Gastrocnemius medialis (tissue), 4 donors: ENCODE data around the gene IDH2.

Experiments
- CTCF ChIP-seq, 5 experiments: fragments of 450-650 bp in 3 of 5; fragments of 200-600 bp in 2 of 5; sonication (generic) in 2 of 5; IDR thresholded peaks in 4 of 5; conservative IDR thresholded peaks in 1 of 5; 1 replicate in 4 of 5; 2 replicates in 1 of 5; pipeline ENCODE4 v1.5.1; 2016 to 2019; ENCODE audit warnings: antibody characterized with exemption in 5 of 5, mild to moderate bottlenecking in 3 of 5, moderate library complexity in 3 of 5
- POLR2A ChIP-seq, 2 donors: fragments of 450-650 bp; IDR thresholded peaks; one replicate each; pipeline ENCODE4 v1.6.1; 2017; ENCODE audit warnings: antibody characterized with exemption in 2 of 2, mild to moderate bottlenecking in 2 of 2, moderate library complexity in 2 of 2

- TF ChIP-seq POLR2A (IDR thresholded peaks at IDR 0.05) (no peak), CTCF (IDR thresholded peaks at IDR 0.05 in 4 of 5, conservative IDR thresholded peaks at IDR 0.05 in 1 of 5) (no peak)
These were observed 23.3 kb downstream of the IDH2 start for GRCh38 chr15:90078965-90079364.
